ENCODE results near the gene PAK5.

Gene PAK5

GRCh38 chr20:9616455-9616805 lies 222.4 kb downstream of the PAK5 start:
- DNase-seq (ENCODE audit: low read depth), result no peak

- DNase-seq (ENCODE audit: low read depth), result no peak
These were observed 223.0 kb downstream of the PAK5 start for GRCh38 chr20:9615766-9616454.

GRCh38 chr20:9615118-9615517 lies 223.8 kb downstream of the PAK5 start:
- no peak for DNase-seq (ENCODE audit: low read depth)

GRCh38 chr20:9613871-9614270 lies 225.0 kb downstream of the PAK5 start:
- no peak for DNase-seq (ENCODE audit: low read depth)

- DNase-seq (ENCODE audit: low read depth), result no peak
These were observed 227.0 kb downstream of the PAK5 start for GRCh38 chr20:9611921-9612320.

- no peak for DNase-seq (ENCODE audit: low read depth)
These were observed 228.2 kb downstream of the PAK5 start for GRCh38 chr20:9610665-9611064.

GRCh38 chr20:9609887-9610502 lies 228.9 kb downstream of the PAK5 start:
- DNase-seq (ENCODE audit: low read depth), result no peak

GRCh38 chr20:9608639-9609340 lies 230.1 kb downstream of the PAK5 start:
- no peak for DNase-seq (ENCODE audit: low read depth)

GRCh38 chr20:9602847-9603183 lies 236.1 kb downstream of the PAK5 start:
- no peak for DNase-seq (ENCODE audit: low read depth)

GRCh38 chr20:9600562-9600961 lies 238.3 kb downstream of the PAK5 start:
- no peak for DNase-seq (ENCODE audit: low read depth)

- DNase-seq (ENCODE audit: low read depth), result no peak
These were observed 241.3 kb downstream of the PAK5 start for GRCh38 chr20:9597547-9597946.

- DNase-seq (ENCODE audit: low read depth), result no peak
These were observed 243.1 kb downstream of the PAK5 start for GRCh38 chr20:9595763-9596162.

GRCh38 chr20:9594284-9594875 lies 244.5 kb downstream of the PAK5 start:
- no peak for DNase-seq (ENCODE audit: low read depth)

GRCh38 chr20:9592419-9592818 lies 246.5 kb downstream of the PAK5 start:
- no peak for DNase-seq (ENCODE audit: low read depth)

- no peak for DNase-seq (ENCODE audit: low read depth)
These were observed 247.8 kb downstream of the PAK5 start for GRCh38 chr20:9591080-9591479.

- no peak for DNase-seq (ENCODE audit: low read depth)
These were observed 248.7 kb downstream of the PAK5 start for GRCh38 chr20:9590189-9590588.

GRCh38 chr20:9588706-9589105 lies 250.2 kb downstream of the PAK5 start:
- no peak for DNase-seq (ENCODE audit: low read depth)

- DNase-seq (ENCODE audit: low read depth), result no peak
These were observed 255.7 kb downstream of the PAK5 start for GRCh38 chr20:9583151-9583550.

- DNase-seq (ENCODE audit: low read depth), result no peak
These were observed 256.7 kb downstream of the PAK5 start for GRCh38 chr20:9582137-9582536.

- DNase-seq (ENCODE audit: low read depth), result no peak
These were observed 257.4 kb downstream of the PAK5 start for GRCh38 chr20:9581509-9581908.

- DNase-seq (ENCODE audit: low read depth), result no peak
These were observed 260.3 kb downstream of the PAK5 start for GRCh38 chr20:9578594-9578993.

GRCh38 chr20:9577397-9577796 lies 261.5 kb downstream of the PAK5 start:
- no peak for DNase-seq (ENCODE audit: low read depth)

- DNase-seq (ENCODE audit: low read depth), result no peak
These were observed 262.2 kb downstream of the PAK5 start for GRCh38 chr20:9576695-9577094.
